HepG2 (cell line): ENCODE results near the gene MACROD2. TPM values are rescaled to one million over a fixed set of nuclear protein-coding genes. Genes with fewer than 3 reads are reported as not detected.

Source experiments
- ATAC-seq: fragments of 200-7000 bp; cut with Tn5 transposase; 3 replicates; pipeline ENCODE4 v1.9.1; 2020; ENCODE audit warnings: mild to moderate bottlenecking, moderate library complexity
- BruUV-seq: library from RNA; stranded (reverse); fragments of 400-500 nt; replicated peaks from 2 replicates; lab custom pipeline; 2021; lab: Mats Ljungman, UMichigan
- CTCF ChIA-PET: fragments of 300-600 bp; formaldehyde crosslinking; extraction: SDS; loops from one replicate; lab custom pipeline; 2021; ENCODE audit warnings: low total read pairs, inconsistent platforms, low intra/inter-chr PET ratio; lab: Yijun Ruan, JAX
- POLR2A ChIA-PET: fragments of 350-600 bp; sonication (Branson Sonifier 250); formaldehyde crosslinking; loops from one replicate; lab custom pipeline; 2020; ENCODE audit warnings: antibody characterized with exemption, inconsistent platforms; lab: Yijun Ruan, JAX
- DNase-seq: peaks from one replicate; pipeline ENCODE4 v3.0.0-alpha.2; 2015; ENCODE audit warnings: low spot score
- FAIRE-seq: peaks from 3 replicates; lab custom pipeline; 2011; peaks lifted over from hg19 to GRCh38; lab: Jason Lieb, UNC
- H2AFZ ChIP-seq: one replicate; pipeline ENCODE4 v1.6.1; 2011; ENCODE audit warnings: low read length, inconsistent platforms
- H3K27ac ChIP-seq: fragments of 300-600 bp; 3 replicates; pipeline ENCODE4 v1.8.0; 2011; ENCODE audit warnings: mixed run types, mild to moderate bottlenecking, mixed read lengths, low read length, inconsistent platforms; ENCODE audit not compliant: insufficient read depth; ENCODE audit errors: extremely low read length
- H3K27me3 ChIP-seq, 2 experiments: fragments of 200-600 bp in 1 of 2; 2 replicates in 1 of 2; 3 replicates in 1 of 2; pipeline versions ENCODE4 v1.6.0 to v1.8.0; 2011; ENCODE audit warnings: low read length in 2 of 2, mild to moderate bottlenecking in 2 of 2, moderate library complexity in 2 of 2, inconsistent platforms in 1 of 2; ENCODE audit not compliant: insufficient read depth in 2 of 2, control insufficient read depth in 1 of 2
- H3K36me3 ChIP-seq, 2 experiments: fragments of 200-600 bp in 1 of 2; replicated peaks in 1 of 2; 2 replicates in 1 of 2; 3 replicates in 1 of 2; pipeline versions ENCODE4 v1.5.1 to v1.8.0; 2011; ENCODE audit warnings: low read length in 2 of 2, inconsistent platforms in 1 of 2; ENCODE audit not compliant: insufficient read depth in 2 of 2, control insufficient read depth in 1 of 2
- H3K4me1 ChIP-seq: 2 replicates; pipeline ENCODE4 v1.5.1; 2012; ENCODE audit warnings: low read length, inconsistent platforms; ENCODE audit not compliant: insufficient read depth
- H3K4me2 ChIP-seq: 2 replicates; pipeline ENCODE4 v1.6.0; 2011; ENCODE audit warnings: low read depth, low read length, inconsistent platforms
- H3K4me3 ChIP-seq, 3 experiments: fragments of 200-600 bp in 1 of 3; sonication (generic), shearing (Covaris generic) in 1 of 3; replicated peaks in 1 of 3; 2 replicates each; pipeline ENCODE4 v1.5.1; 2011 to 2016; ENCODE audit warnings: low read length in 3 of 3, inconsistent platforms in 2 of 3, low read depth in 2 of 3, mild to moderate bottlenecking in 2 of 3, control low read depth in 1 of 3, mixed read lengths in 1 of 3; ENCODE audit not compliant: insufficient read depth in 1 of 3
- H3K79me2 ChIP-seq: one replicate; pipeline ENCODE4 v1.6.1; 2011; ENCODE audit warnings: low read length, inconsistent platforms; ENCODE audit not compliant: insufficient read depth
- H3K9ac ChIP-seq: 2 replicates; pipeline ENCODE4 v1.6.0; 2011; ENCODE audit warnings: mild to moderate bottlenecking, low read depth, low read length, inconsistent platforms; ENCODE audit not compliant: insufficient read depth
- H3K9me3 ChIP-seq: 2 replicates; pipeline ENCODE4 v1.5.1; 2012; ENCODE audit warnings: mild to moderate bottlenecking, low read length
- H4K20me1 ChIP-seq: 2 replicates; pipeline ENCODE4 v1.6.0; 2011; ENCODE audit warnings: inconsistent platforms, mild to moderate bottlenecking, low read length, moderate library complexity; ENCODE audit not compliant: insufficient read depth
- AHDC1 ChIP-seq: sonication (generic); formaldehyde crosslinking; IDR thresholded peaks from 2 replicates; pipeline ENCODE4 v1.5.1; 2020; ENCODE audit warnings: mild to moderate bottlenecking, missing genetic modification reagents, borderline replicate concordance
- CEBPG ChIP-seq: IDR thresholded peaks from 2 replicates; pipeline ENCODE4 v1.6.1; 2016
- CHD4 ChIP-seq: fragments of 200-600 bp; sonication (generic); IDR thresholded peaks from 2 replicates; pipeline ENCODE4 v1.7.0; 2017; ENCODE audit warnings: mild to moderate bottlenecking, low read length, borderline replicate concordance
- JARID2 ChIP-seq: sonication (generic); formaldehyde crosslinking; IDR thresholded peaks from 2 replicates; pipeline ENCODE4 v1.8.1; 2023; ENCODE audit warnings: missing genetic modification reagents, inconsistent platforms; ENCODE audit not compliant: insufficient replicate concordance
- MEIS1 ChIP-seq: sonication (generic); formaldehyde crosslinking; IDR thresholded peaks from 2 replicates; pipeline ENCODE4 v1.9.0; 2021; ENCODE audit warnings: mild to moderate bottlenecking, missing genetic modification reagents, moderate library complexity, borderline replicate concordance
- THAP8 ChIP-seq: sonication (generic); formaldehyde crosslinking; IDR thresholded peaks from 2 replicates; pipeline ENCODE4 v1.5.1; 2020; ENCODE audit warnings: missing genetic modification reagents, mild to moderate bottlenecking, borderline replicate concordance
- TP53 ChIP-seq: sonication (generic); formaldehyde crosslinking; conservative IDR thresholded peaks from 2 replicates; pipeline ENCODE4 v1.4.0; 2020; ENCODE audit warnings: missing genetic modification reagents
- U2AF1 ChIP-seq: fragments of 200-400 bp; formaldehyde crosslinking; optimal IDR thresholded peaks from 2 replicates; pipeline ENCODE3; 2017; ENCODE audit warnings: mild to moderate bottlenecking, low read depth, low read length
- ZFYVE20 ChIP-seq: sonication (generic); formaldehyde crosslinking; IDR thresholded peaks from 2 replicates; pipeline ENCODE4 v1.8.0; 2023; ENCODE audit warnings: low read depth, mild to moderate bottlenecking, moderate library complexity, missing genetic modification reagents, borderline replicate concordance
- ZMAT3 ChIP-seq: sonication (generic); formaldehyde crosslinking; conservative IDR thresholded peaks from 2 replicates; pipeline ENCODE4 v1.7.0; 2021; ENCODE audit warnings: missing genetic modification reagents
- ZNF512 ChIP-seq: sonication (generic); formaldehyde crosslinking; IDR thresholded peaks from 2 replicates; pipeline ENCODE4 v1.4.0; 2020; ENCODE audit warnings: mild to moderate bottlenecking, missing genetic modification reagents
- ZNF678 ChIP-seq: sonication (generic); formaldehyde crosslinking; IDR thresholded peaks from 2 replicates; pipeline ENCODE4 v1.4.0; 2020; ENCODE audit warnings: mild to moderate bottlenecking, missing genetic modification reagents
- ZNF781 ChIP-seq: sonication (generic); formaldehyde crosslinking; IDR thresholded peaks from 2 replicates; pipeline ENCODE4 v1.5.1; 2020; ENCODE audit warnings: borderline replicate concordance, mild to moderate bottlenecking, missing genetic modification reagents; ENCODE audit errors: not compliant biosample characterization
- WGBS: methylation state at CpG from one replicate; pipeline ENCODE4 v1.1.6; 2017; ENCODE audit warnings: low lambda C conversion rate; 5-methylcytosine and 5-hydroxymethylcytosine counted together
- in situ Hi-C: cut with HindIII; loops from 2 replicates; pipeline ENCODE4 v1.10.0; 2017; ENCODE audit warnings: low pct_unique_long_range_greater_than_20kb; ENCODE audit not compliant: extremely low pct_ligation_motif_present
- intact Hi-C: fragments of 100-400 bp; cut with micrococcal nuclease; formaldehyde crosslinking; loops from one replicate; pipeline ENCODE4 v1.10.0; 2022; ENCODE audit not compliant: unreplicated experiment
- polyA plus RNA-seq, 8 experiments: library from polyadenylated mRNA; depleted of rRNA in 3 of 8; stranded (reverse) in 7 of 8; unstranded in 1 of 8; fragments of >200 nt; fragmentation: Illumina TruSeq in 4 of 8; extraction: Trizol in 4 of 8; gene quantifications; 2 replicates each; pipeline versions ENCODE4 v1.2.1 to v1.2.3, GENCODE V29; 2011 to 2016; ENCODE audit warnings: low read depth in 4 of 8, missing spikeins in 1 of 8, mixed read lengths in 1 of 8; ENCODE audit not compliant: insufficient read depth in 1 of 8
- total RNA-seq, 5 experiments: library from RNA; depleted of rRNA; stranded (reverse); fragments of >200 nt; fragmentation: Illumina TruSeq; extraction: Trizol; gene quantifications; 2 replicates each; pipeline ENCODE4 v1.2.3, GENCODE V29; 2016; ENCODE audit warnings: low read depth in 1 of 5
- TF ChIP-seq, protein P1 (sequence below): sonication (generic); formaldehyde crosslinking; IDR thresholded peaks from 2 replicates; pipeline ENCODE4 v1.9.0; 2021; ENCODE audit warnings: missing genetic modification reagents, mild to moderate bottlenecking, borderline replicate concordance

The MACROD2 gene
- total and polyA plus RNA-seq, 2 of the 13 experiments (the other 11 are each of a cell fraction or from before 2014, with no cell fraction given), result 0.13 to 0.51 TPM

GRCh38 chr20:14470977-14471661, 475.8 kb downstream of the MACROD2 start (continued):
- TF ChIP-seq, protein P1, sequence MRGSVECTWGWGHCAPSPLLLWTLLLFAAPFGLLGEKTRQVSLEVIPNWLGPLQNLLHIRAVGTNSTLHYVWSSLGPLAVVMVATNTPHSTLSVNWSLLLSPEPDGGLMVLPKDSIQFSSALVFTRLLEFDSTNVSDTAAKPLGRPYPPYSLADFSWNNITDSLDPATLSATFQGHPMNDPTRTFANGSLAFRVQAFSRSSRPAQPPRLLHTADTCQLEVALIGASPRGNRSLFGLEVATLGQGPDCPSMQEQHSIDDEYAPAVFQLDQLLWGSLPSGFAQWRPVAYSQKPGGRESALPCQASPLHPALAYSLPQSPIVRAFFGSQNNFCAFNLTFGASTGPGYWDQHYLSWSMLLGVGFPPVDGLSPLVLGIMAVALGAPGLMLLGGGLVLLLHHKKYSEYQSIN (CRISPR knock-in tag), result no peak
- no peak for TF ChIP-seq ZNF512 (CRISPR knock-in tag)
- TF ChIP-seq ZNF781, result no peak

GRCh38 chr20:14477125-14477524, 481.8 kb downstream of the MACROD2 start:
- BruUV-seq, result no TSS peak
- H3K9me3 ChIP-seq, result no peaks in the 10 kb centered on the region
- ChIA-PET POLR2A (no interaction called here), CTCF (no interaction called here)
- H3K4me3 ChIP-seq, result no peak overlapping the region
- H3K4me1 ChIP-seq, result no peaks in the 10 kb centered on the region
- intact Hi-C loops (no loop called here), in situ Hi-C loops (no loop called here)
- H3K27ac ChIP-seq, result no peak overlapping the region
- H3K4me2 ChIP-seq, result no peak overlapping the region
- H3K36me3 ChIP-seq, result no peaks in the 10 kb centered on the region
- ATAC-seq, result no peak
- H2AFZ ChIP-seq, result no peak overlapping the region
- WGBS, result 22% methylated on average over 3 of the region's 3 CpGs
- no peak overlapping the region for H3K9ac ChIP-seq
- H4K20me1 ChIP-seq, result no peaks in the 10 kb centered on the region
- no peak for FAIRE-seq
- no peaks in the 10 kb centered on the region for H3K27me3 ChIP-seq
- H3K79me2 ChIP-seq, result no peaks in the 10 kb centered on the region
- no peak for DNase-seq
- no peak for TF ChIP-seq U2AF1
- TF ChIP-seq ZMAT3 (CRISPR knock-in tag), result no peak
- TF ChIP-seq TP53 (CRISPR knock-in tag), result no peak
- TF ChIP-seq JARID2 (CRISPR knock-in tag), result no peak
- no peak for TF ChIP-seq CEBPG (CRISPR knock-in tag)
- no peak for TF ChIP-seq AHDC1 (CRISPR knock-in tag)
- no peak for TF ChIP-seq ZFYVE20 (CRISPR knock-in tag)
- no peak for TF ChIP-seq ZNF678 (CRISPR knock-in tag)
- TF ChIP-seq THAP8 (CRISPR knock-in tag), result no peak
- no peak for TF ChIP-seq MEIS1 (CRISPR knock-in tag)
- no peak for TF ChIP-seq CHD4
